ENCODE results near the gene ZBTB16.
A peak's percentile ranks its signal among the peaks of the same experiment; 100 is the strongest.

Gene ZBTB16

GRCh38 chr11:114073828-114074381, 14.4 kb downstream of the ZBTB16 start:
- no peak for DNase-seq
- Histone ChIP-seq H3K56ac (ENCODE audit: low read length) (no peak overlapping the region), H2AK5ac (ENCODE audit: low read length) (no peak overlapping the region), H3K9ac (ENCODE audit: low read length) (no peak overlapping the region), H3K36me3 (ENCODE audit: control insufficient read depth, insufficient read depth, low read length) (no peaks in the 10 kb centered on the region), H3K79me1 (ENCODE audit: low read length) (no peaks in the 10 kb centered on the region), H3K4me1 (ENCODE audit: control insufficient read depth, low read depth, low read length) (peaks cover 22% of the 10 kb centered on the region), H3K18ac (ENCODE audit: low read length) (no peak overlapping the region), H4K5ac (ENCODE audit: low read length) (no peak overlapping the region), H3K27me3 (ENCODE audit: insufficient read depth, low read length, poor library complexity) (no peaks in the 10 kb centered on the region), H2BK5ac (ENCODE audit: low read length) (no peak overlapping the region), H2BK15ac (replicated peaks; ENCODE audit: low read depth) (no peak overlapping the region), H3K4me3 (ENCODE audit: low read length) (no peak overlapping the region), H3K23ac (ENCODE audit: low read length) (no peak overlapping the region), H2BK120ac (ENCODE audit: low read depth, low read length) (no peak overlapping the region), H3K27ac (ENCODE audit: low read depth, low read length) (no peak overlapping the region), H3K4me2 (ENCODE audit: low read length) (no peak overlapping the region), H3K4ac (ENCODE audit: low read depth, low read length) (no peak overlapping the region), H4K8ac (ENCODE audit: low read depth, low read length) (no peak overlapping the region), H3K79me2 (ENCODE audit: control insufficient read depth, insufficient read depth, low read length) (no peaks in the 10 kb centered on the region)
- no CpG with 5 or more reads among the region's 11 CpGs for WGBS (ENCODE audit: extremely low coverage, insufficient coverage, low lambda C conversion rate)

GRCh38 chr11:114074546-114075343, 15.2 kb downstream of the ZBTB16 start:
- Histone ChIP-seq H2AK5ac (ENCODE audit: low read length) (peak overlapping the region; percentile 11), H2BK15ac (replicated peaks; ENCODE audit: low read depth) (no peak overlapping the region), H3K36me3 (ENCODE audit: control insufficient read depth, insufficient read depth, low read length) (no peaks in the 10 kb centered on the region), H3K4me1 (ENCODE audit: control insufficient read depth, low read depth, low read length) (peaks cover 22% of the 10 kb centered on the region), H3K23ac (ENCODE audit: low read length) (no peak overlapping the region), H2BK5ac (ENCODE audit: low read length) (no peak overlapping the region), H3K4ac (ENCODE audit: low read depth, low read length) (no peak overlapping the region), H3K4me3 (ENCODE audit: low read length) (no peak overlapping the region), H3K27me3 (ENCODE audit: insufficient read depth, low read length, poor library complexity) (no peaks in the 10 kb centered on the region), H3K56ac (ENCODE audit: low read length) (peak overlapping the region; percentile 19), H3K18ac (ENCODE audit: low read length) (no peak overlapping the region), H3K79me2 (ENCODE audit: control insufficient read depth, insufficient read depth, low read length) (no peaks in the 10 kb centered on the region), H2BK120ac (ENCODE audit: low read depth, low read length) (no peak overlapping the region), H4K5ac (ENCODE audit: low read length) (no peak overlapping the region), H3K27ac (ENCODE audit: low read depth, low read length) (no peak overlapping the region), H3K4me2 (ENCODE audit: low read length) (no peak overlapping the region), H4K8ac (ENCODE audit: low read depth, low read length) (no peak overlapping the region), H3K9ac (ENCODE audit: low read length) (no peak overlapping the region), H3K79me1 (ENCODE audit: low read length) (no peaks in the 10 kb centered on the region)
- no peak for DNase-seq
- WGBS (ENCODE audit: extremely low coverage, insufficient coverage, low lambda C conversion rate) = no CpG with 5 or more reads among the region's 21 CpGs

- Histone ChIP-seq H3K18ac (ENCODE audit: low read length) (no peak overlapping the region), H2BK120ac (ENCODE audit: low read depth, low read length) (no peak overlapping the region), H3K79me2 (ENCODE audit: control insufficient read depth, insufficient read depth, low read length) (no peaks in the 10 kb centered on the region), H3K4me1 (ENCODE audit: control insufficient read depth, low read depth, low read length) (peaks cover 22% of the 10 kb centered on the region), H3K27me3 (ENCODE audit: insufficient read depth, low read length, poor library complexity) (no peaks in the 10 kb centered on the region), H3K4ac (ENCODE audit: low read depth, low read length) (no peak overlapping the region), H3K56ac (ENCODE audit: low read length) (no peak overlapping the region), H3K79me1 (ENCODE audit: low read length) (no peaks in the 10 kb centered on the region), H2BK15ac (replicated peaks; ENCODE audit: low read depth) (no peak overlapping the region), H2AK5ac (ENCODE audit: low read length) (no peak overlapping the region), H4K8ac (ENCODE audit: low read depth, low read length) (no peak overlapping the region), H3K4me2 (ENCODE audit: low read length) (no peak overlapping the region), H3K4me3 (ENCODE audit: low read length) (no peak overlapping the region), H3K23ac (ENCODE audit: low read length) (no peak overlapping the region), H3K27ac (ENCODE audit: low read depth, low read length) (no peak overlapping the region), H3K36me3 (ENCODE audit: control insufficient read depth, insufficient read depth, low read length) (no peaks in the 10 kb centered on the region), H3K9ac (ENCODE audit: low read length) (no peak overlapping the region), H2BK5ac (ENCODE audit: low read length) (no peak overlapping the region), H4K5ac (ENCODE audit: low read length) (no peak overlapping the region)
- DNase-seq = no peak
- WGBS (ENCODE audit: extremely low coverage, insufficient coverage, low lambda C conversion rate) = no CpG with 5 or more reads among the region's 6 CpGs
These were observed 15.8 kb downstream of the ZBTB16 start for GRCh38 chr11:114075344-114075610.

- Histone ChIP-seq H3K27ac (ENCODE audit: low read depth, low read length) (no peak overlapping the region), H2BK5ac (ENCODE audit: low read length) (no peak overlapping the region), H2AK5ac (ENCODE audit: low read length) (no peak overlapping the region), H3K9ac (ENCODE audit: low read length) (no peak overlapping the region), H3K27me3 (ENCODE audit: insufficient read depth, low read length, poor library complexity) (no peaks in the 10 kb centered on the region), H3K79me1 (ENCODE audit: low read length) (no peaks in the 10 kb centered on the region), H3K79me2 (ENCODE audit: control insufficient read depth, insufficient read depth, low read length) (no peaks in the 10 kb centered on the region), H2BK120ac (ENCODE audit: low read depth, low read length) (no peak overlapping the region), H3K56ac (ENCODE audit: low read length) (peak overlapping the region; percentile 62), H3K4me1 (ENCODE audit: control insufficient read depth, low read depth, low read length) (peaks cover 22% of the 10 kb centered on the region), H3K36me3 (ENCODE audit: control insufficient read depth, insufficient read depth, low read length) (no peaks in the 10 kb centered on the region), H3K23ac (ENCODE audit: low read length) (no peak overlapping the region), H3K4me2 (ENCODE audit: low read length) (no peak overlapping the region), H2BK15ac (replicated peaks; ENCODE audit: low read depth) (no peak overlapping the region), H3K4ac (ENCODE audit: low read depth, low read length) (no peak overlapping the region), H4K5ac (ENCODE audit: low read length) (no peak overlapping the region), H3K4me3 (ENCODE audit: low read length) (no peak overlapping the region), H4K8ac (ENCODE audit: low read depth, low read length) (no peak overlapping the region), H3K18ac (ENCODE audit: low read length) (no peak overlapping the region)
- DNase-seq = peak; percentile 77
- no CpG with 5 or more reads among the region's 18 CpGs for WGBS (ENCODE audit: extremely low coverage, insufficient coverage, low lambda C conversion rate)
These were observed 16.5 kb downstream of the ZBTB16 start for GRCh38 chr11:114075891-114076441.

- H3K79me2 ChIP-seq (ENCODE audit: control insufficient read depth, insufficient read depth, low read length) = no peaks in the 10 kb centered on the region
- H4K8ac ChIP-seq (ENCODE audit: low read depth, low read length) = no peak overlapping the region
- H3K4me3 ChIP-seq (ENCODE audit: low read length) = no peak overlapping the region
- DNase-seq = peak; percentile 73
- no peak overlapping the region for H3K9ac ChIP-seq (ENCODE audit: low read length)
- H3K56ac ChIP-seq (ENCODE audit: low read length) = no peak overlapping the region
- H3K27ac ChIP-seq (ENCODE audit: low read depth, low read length) = no peak overlapping the region
- peaks cover 22% of the 10 kb centered on the region for H3K4me1 ChIP-seq (ENCODE audit: control insufficient read depth, low read depth, low read length)
- H2AK5ac ChIP-seq (ENCODE audit: low read length) = no peak overlapping the region
- peak overlapping the region; percentile 8 for H3K18ac ChIP-seq (ENCODE audit: low read length)
- H3K27me3 ChIP-seq (ENCODE audit: insufficient read depth, low read length, poor library complexity) = no peaks in the 10 kb centered on the region
- H3K4ac ChIP-seq (ENCODE audit: low read depth, low read length) = no peak overlapping the region
- no peak overlapping the region for H3K4me2 ChIP-seq (ENCODE audit: low read length)
- H3K23ac ChIP-seq (ENCODE audit: low read length) = no peak overlapping the region
- WGBS (ENCODE audit: extremely low coverage, insufficient coverage, low lambda C conversion rate) = no CpG with 5 or more reads among the region's 3 CpGs
- no peak overlapping the region for H2BK120ac ChIP-seq (ENCODE audit: low read depth, low read length)
- H2BK15ac ChIP-seq (replicated peaks; ENCODE audit: low read depth) = no peak overlapping the region
- H2BK5ac ChIP-seq (ENCODE audit: low read length) = no peak overlapping the region
- H3K79me1 ChIP-seq (ENCODE audit: low read length) = no peaks in the 10 kb centered on the region
- no peak overlapping the region for H4K5ac ChIP-seq (ENCODE audit: low read length)
- no peaks in the 10 kb centered on the region for H3K36me3 ChIP-seq (ENCODE audit: control insufficient read depth, insufficient read depth, low read length)
These were observed 17.4 kb downstream of the ZBTB16 start for GRCh38 chr11:114076921-114077331.
